GM19397 (cell line): Measurements from ENCODE around the gene MAN1C1.
"Not testable (repeated sequence)": the region's sequence is repeated elsewhere in the genome, so short reads cannot be mapped to it uniquely, and the experiment has no call there.

Experiments used
- ATAC-seq: cut with Tn5 transposase; IDR thresholded peaks from one replicate; pipeline ENCODE4 v1.9.1; 2021; ENCODE audit warnings: mild to moderate bottlenecking, moderate library complexity; ENCODE audit not compliant: unreplicated experiment

Gene MAN1C1

DNA sequence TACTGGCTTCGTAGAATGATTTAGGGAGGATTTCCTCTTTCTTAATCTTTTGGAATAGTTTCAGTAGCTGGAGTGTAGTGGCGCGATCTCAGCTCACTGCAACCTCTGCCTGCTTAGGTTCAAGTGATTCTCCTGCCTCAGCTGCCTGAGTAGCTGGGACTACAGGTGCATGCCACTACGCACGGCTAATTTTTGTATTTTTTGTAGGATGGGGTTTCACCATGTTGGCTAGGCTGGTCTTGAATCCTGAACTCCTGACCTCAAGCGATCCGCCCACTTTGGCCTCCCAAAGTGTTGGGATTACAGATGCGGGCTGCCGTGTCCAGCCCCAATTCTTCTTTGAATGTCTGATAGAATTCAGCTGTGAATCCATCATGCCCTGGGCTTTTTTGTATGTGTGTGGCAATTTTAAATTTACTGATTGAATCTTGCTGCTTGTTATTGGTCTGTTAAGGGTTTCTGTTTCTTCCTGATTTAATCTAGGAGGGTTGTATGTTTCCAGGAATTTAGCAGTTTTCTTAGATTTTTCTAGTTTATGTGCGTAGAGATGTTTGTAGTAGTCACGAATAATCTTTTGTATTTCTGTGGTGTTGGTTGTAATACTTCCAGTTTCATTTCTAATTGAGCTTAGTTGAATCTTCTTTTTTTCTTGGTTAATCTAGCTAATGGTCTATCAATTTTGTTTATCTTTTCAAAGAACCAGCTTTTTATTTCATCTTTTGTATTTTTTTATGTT lies 15.3 kb downstream of the MAN1C1 start:
- no peak for ATAC-seq

DNA sequence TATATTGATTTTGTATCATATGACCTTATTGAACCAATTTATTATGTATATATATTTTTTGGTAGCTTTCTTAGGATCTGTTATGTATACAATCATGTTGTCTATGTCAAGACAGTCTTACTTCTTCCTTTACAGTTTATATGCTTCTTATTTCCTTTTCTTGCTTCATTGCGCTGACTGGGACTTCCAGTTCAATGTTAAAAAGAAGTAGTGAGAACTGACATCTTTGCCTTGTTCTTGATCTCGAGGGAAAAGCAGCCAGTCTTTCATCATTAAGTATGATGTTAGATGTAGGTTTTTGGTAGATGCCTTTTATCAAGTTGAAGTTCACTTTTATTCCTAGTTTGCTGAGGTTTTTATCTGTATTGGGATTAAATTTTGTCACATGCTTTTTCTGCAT lies 17.5 kb downstream of the MAN1C1 start:
- no peak for ATAC-seq

DNA sequence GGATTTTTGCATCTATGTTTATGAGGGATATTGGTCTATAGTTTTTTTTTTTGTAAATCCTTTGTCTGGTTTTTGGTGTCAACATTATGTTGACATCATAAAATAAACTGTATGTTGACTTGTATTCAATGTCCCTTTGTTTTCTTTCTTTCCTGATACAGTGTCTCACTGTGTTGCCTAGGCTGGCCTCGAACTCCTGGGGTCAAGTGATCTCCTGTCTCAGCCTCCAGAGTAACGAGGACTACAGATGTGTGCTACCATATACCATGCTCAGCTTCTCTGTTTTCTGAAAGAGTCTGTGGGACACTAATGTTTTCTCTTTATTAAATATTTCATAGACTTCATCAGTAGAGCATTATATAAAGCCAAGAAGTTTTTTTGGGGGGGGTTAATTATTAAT lies 18.3 kb downstream of the MAN1C1 start:
- ATAC-seq = no peak

- ATAC-seq = not testable (repeated sequence)
Measured at GRCh38 chr1:25636141-25636540, 19.6 kb downstream of the MAN1C1 start.

GRCh38 chr1:25640646-25641328 lies 24.2 kb downstream of the MAN1C1 start:
- no peak for ATAC-seq

DNA sequence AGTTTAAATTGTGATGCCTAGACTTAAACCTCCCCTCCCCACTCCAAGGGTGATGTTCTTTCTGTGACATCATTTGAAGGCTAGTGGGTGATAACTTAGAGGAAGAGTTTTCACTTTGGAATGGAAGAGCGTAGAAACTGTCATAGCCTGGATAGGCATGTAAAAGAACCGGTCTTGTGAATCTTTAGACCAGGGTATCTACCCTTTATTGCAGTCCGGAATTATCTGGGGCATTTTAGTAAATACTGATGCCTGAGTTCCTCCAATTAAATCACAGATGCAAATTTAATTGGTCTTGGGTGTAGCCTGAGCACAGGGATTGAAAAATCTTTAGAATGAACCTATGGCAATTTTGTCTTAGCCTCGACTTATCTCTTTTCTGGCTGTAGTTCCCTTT lies 24.7 kb downstream of the MAN1C1 start:
- no peak for ATAC-seq

DNA sequence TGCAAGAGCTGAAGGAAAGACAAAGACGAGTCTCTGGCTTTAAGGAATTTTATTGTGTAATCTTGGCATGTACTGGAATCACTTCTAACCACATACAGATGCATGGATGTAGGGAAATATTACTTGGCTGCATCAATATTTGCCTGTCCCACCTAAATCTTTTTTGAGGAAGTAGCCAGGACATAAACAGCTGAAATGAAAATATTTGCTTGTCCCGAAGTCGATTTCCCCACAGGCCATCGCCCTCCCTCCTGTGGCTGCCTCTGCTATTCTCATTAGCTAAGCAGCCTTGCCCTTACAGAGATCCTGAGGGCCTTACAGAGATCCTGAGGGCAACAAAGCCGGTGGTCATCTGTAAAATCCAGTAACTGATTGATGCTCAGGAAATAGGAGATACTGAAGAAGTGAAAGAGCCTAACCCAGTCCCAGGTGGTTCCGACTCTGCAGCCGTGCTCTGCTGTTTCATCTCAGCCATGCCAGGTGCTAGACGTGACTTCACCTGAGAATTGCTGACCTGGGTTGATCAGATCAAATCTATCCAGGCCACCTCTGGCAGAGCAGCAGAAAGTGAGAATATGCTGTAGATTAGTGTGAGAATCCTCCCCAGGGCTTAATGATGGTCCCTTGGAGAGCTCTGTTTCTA lies 25.5 kb downstream of the MAN1C1 start:
- no peak for ATAC-seq

DNA sequence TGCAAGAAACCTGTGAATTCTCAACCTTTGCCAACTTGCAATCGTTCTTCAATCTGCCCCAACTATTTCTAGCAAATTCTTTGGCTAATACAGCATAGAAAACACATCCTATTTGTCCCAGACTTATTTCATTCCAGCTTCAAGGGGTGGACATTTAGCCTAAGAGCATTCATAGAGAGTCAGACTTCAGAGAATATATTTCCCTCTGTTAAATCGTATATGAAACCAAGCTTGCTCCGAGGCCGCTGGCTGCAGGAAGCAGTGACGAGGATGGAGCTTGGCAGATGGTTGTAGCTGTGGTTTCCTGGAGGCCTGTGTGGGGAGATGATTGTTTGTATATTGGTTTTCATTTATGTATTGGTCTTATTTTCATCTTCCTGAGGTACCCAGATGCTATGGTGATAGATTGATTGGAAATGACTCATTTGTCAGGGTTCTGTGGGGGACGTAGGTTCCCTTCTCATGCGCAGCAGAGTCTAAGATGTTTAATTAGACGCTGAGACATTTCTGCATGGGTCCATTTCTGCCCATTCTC lies 26.1 kb downstream of the MAN1C1 start:
- ATAC-seq = no peak

DNA sequence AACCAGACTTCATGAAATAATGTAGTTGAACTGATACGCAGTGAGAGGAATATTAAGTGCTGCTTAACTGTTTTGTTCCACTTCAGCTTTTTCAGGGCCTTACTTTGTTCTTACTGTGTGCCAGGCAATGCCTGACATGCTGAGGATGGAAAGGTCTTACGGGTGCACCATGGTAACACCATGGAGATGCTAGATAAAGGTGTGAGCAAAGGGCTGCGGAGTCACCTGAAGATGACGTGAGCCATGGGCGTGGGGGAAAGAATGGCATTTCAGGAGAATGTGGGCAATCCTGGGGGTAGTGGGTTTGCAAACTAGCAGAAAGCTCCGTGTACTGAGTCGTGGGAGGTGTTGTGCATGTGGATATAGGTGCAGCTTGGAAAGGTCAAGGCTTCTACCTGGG lies 27.3 kb downstream of the MAN1C1 start:
- no peak for ATAC-seq

DNA sequence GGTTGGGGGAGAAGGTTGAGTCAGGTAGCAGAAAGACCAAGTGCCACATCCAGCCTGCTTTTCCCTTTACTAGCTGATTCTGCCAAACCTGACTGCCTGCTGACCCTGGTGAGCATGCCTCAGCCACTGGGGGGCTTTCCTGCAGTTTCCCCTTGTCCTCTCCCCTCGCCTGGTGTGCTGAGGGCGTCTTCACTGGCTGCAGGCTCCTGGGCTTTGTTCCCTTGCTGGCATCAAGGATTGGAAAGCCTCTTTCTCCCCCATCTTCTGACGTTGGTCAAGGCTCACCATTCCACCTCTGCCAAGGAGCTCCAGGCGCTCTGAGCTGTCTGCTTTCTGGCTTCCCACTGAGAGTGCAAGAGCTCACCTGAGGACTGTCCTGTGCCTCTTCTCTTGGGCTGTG lies 28.4 kb downstream of the MAN1C1 start:
- no peak for ATAC-seq

- no peak for ATAC-seq
Measured at GRCh38 chr1:25645637-25646400, 29.2 kb downstream of the MAN1C1 start.

- no peak for ATAC-seq
Measured at GRCh38 chr1:25647106-25647505, 30.5 kb downstream of the MAN1C1 start.

GRCh38 chr1:25647863-25648262 lies 31.3 kb downstream of the MAN1C1 start:
- ATAC-seq = no peak

GRCh38 chr1:25648681-25649440 lies 32.3 kb downstream of the MAN1C1 start:
- ATAC-seq = no peak

- ATAC-seq = no peak
Measured at GRCh38 chr1:25649505-25650288, 33.1 kb downstream of the MAN1C1 start.

DNA sequence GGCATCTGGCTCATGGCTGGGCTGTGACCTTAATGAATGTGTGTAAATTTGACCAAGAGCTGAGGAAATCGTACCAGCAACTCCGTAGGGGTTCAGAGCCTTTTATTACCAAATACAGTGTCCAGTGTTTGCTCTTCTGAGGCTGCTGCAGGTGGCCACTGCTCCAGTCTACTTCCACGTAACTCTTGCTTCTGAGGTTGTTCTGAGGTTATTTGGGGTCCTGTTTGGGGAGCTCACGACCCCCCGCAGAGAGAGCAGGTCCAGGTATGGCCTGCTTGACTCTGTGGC lies 33.6 kb downstream of the MAN1C1 start:
- no peak for ATAC-seq

DNA sequence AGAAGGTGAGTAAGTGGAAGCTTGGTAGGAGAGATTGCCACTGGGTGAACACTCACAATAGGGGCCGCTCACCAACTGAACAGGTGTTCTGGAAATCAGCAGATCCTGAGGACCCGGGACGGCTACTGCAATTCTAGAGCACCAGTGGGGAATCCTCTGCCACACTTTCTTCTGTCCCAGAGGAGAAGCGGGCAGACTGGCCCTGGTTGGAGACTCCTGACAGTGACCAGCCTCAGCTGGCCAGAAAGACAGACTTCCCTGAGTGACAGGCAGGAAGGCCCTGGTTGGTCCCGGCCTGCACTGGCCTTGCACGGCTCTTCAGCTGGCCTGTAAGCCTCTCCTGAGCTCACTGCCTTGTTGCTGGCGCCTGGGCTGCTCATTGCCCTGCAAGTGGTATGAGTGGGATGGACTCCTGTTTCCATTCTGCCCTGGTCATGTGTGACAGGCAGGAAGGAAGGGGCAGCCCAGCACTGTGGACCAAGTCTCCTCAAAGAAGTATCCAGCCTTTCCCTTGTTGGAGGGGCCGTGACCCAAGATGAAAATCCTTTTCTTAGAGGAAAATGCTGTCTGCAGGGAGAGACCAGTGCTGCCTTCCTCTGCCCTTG lies 34.5 kb downstream of the MAN1C1 start:
- ATAC-seq = no peak

DNA sequence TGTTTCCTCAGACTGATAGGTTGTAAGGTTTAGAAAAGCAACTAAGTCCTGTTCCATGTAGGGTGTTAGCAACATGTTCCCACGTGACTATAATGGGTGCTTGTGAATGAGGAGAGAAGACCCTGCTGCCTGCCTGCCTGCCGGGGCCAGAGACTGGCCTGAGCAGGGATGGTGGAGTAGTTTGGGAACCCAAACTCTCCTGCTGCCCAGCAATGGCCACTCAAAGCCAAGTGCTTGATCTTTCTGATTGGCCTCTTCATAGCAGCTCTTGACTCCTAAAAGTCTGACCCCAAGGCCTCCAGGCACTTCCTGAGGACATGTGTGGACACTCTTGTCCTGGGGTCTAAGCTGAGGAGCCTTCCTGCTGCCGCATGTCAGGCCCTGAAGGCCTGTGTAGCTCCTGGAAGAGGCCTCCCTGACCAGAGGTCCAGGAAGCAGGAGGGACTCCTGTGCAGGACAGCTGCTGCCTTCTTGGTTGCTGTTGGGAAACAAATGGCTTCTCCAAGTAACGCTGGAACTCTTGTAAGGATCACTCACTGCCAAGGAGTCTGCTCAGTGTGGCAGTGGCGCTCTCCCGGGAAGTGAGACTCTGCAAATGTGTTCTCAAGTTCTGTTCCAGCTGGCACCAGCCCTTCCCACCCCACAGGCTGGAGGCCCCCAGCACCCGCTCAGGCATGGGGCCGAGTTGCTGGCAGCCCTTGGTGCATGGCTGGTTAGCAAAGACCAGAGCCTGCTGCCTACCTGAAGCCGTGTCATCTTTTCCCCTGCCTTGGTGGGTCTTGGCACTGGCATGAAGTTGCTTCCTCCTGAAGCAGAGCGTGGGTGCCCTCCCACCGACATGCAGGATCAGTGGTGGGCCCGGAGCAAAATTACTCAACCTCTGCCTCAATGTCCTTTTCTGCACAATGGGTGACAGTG lies 35.5 kb downstream of the MAN1C1 start:
- ATAC-seq = no peak
